K562 (cell line): Measurements from ENCODE around the gene GHRL. TPM values are rescaled to one million over a fixed set of nuclear protein-coding genes. Genes with fewer than 3 reads are reported as not detected.
A peak's percentile ranks its signal among the peaks of the same experiment; 100 is the strongest.

Experiments
- CBX3 ChIP-seq, 2 experiments: IDR thresholded peaks; 1 replicate in 1 of 2; 2 replicates in 1 of 2; pipeline ENCODE4 v1.6.1; 2012; ENCODE audit warnings: inconsistent platforms in 2 of 2, low read length in 2 of 2, borderline replicate concordance in 1 of 2, control low read depth in 1 of 2
- KLF10 ChIP-seq: fragments of 250-450 bp; sonication (Bioruptor Pico); IDR thresholded peaks from 2 replicates; pipeline ENCODE4 v1.6.1; 2021; ENCODE audit warnings: matching md5 sums
- MTA1 ChIP-seq: fragments of 450-650 bp; IDR thresholded peaks from 2 replicates; pipeline ENCODE4 v1.6.1; 2017; ENCODE audit warnings: borderline replicate concordance
- NFRKB ChIP-seq: fragments of 450-650 bp; IDR thresholded peaks from 2 replicates; pipeline ENCODE4 v1.6.1; 2016; ENCODE audit warnings: low read depth
- RBBP5 ChIP-seq: fragments of 200-600 bp; sonication (generic); IDR thresholded peaks from 2 replicates; pipeline ENCODE4 v1.6.1; 2012; ENCODE audit warnings: borderline replicate concordance, mild to moderate bottlenecking, low read length, control low read depth, inconsistent platforms; ENCODE audit not compliant: insufficient read depth, poor library complexity, severe bottlenecking
- XRCC4 ChIP-seq: IDR thresholded peaks from one replicate; pipeline ENCODE4 v1.6.1; 2011; ENCODE audit not compliant: insufficient read depth, insufficient read length; ENCODE audit errors: extremely low read depth
- YY1 ChIP-seq, 3 experiments: IDR thresholded peaks; 2 replicates each; pipeline ENCODE4 v1.6.1; 2011; ENCODE audit warnings: low read length in 2 of 3, mild to moderate bottlenecking in 2 of 3, moderate library complexity in 2 of 3, borderline replicate concordance in 1 of 3, control low read depth in 1 of 3, low read depth in 1 of 3; ENCODE audit not compliant: insufficient read depth in 3 of 3, insufficient replicate concordance in 2 of 3, control insufficient read depth in 1 of 3, insufficient read length in 1 of 3; ENCODE audit errors: extremely low read depth in 1 of 3
- ZFX ChIP-seq: sonication (generic); formaldehyde crosslinking; IDR thresholded peaks from 2 replicates; pipeline ENCODE4 v1.8.0; 2022; ENCODE audit warnings: mild to moderate bottlenecking, missing genetic modification reagents, moderate library complexity
- ZHX1 ChIP-seq: fragments of 150-350 bp; conservative IDR thresholded peaks from 2 replicates; pipeline ENCODE4 v1.6.1; 2014; ENCODE audit warnings: low read length
- ZKSCAN8 ChIP-seq: fragments of 200-800 bp; sonication (Bioruptor generic); IDR thresholded peaks from 2 replicates; pipeline ENCODE4 v1.6.1; 2016; ENCODE audit warnings: missing genetic modification characterization, missing compliant biosample characterization
- polyA plus RNA-seq, 8 experiments: library from polyadenylated mRNA; depleted of rRNA in 4 of 8; stranded (reverse) in 5 of 8; unstranded in 3 of 8; fragments of >200 nt; fragmentation: Nextera tagmentation in 2 of 8; fragmentation: Illumina TruSeq in 1 of 8; extraction: Ambion mirVana in 2 of 8; extraction: Trizol in 1 of 8; gene quantifications; 2 replicates each; pipeline versions ENCODE4 v1.2.1 to v1.2.3, GENCODE V29; 2011 to 2014; ENCODE audit warnings: inconsistent platforms in 1 of 8, missing spikeins in 1 of 8
- total RNA-seq, 7 experiments: library from RNA; depleted of rRNA in 6 of 7; stranded (reverse); fragments of >200 nt in 6 of 7; fragmentation: Illumina TruSeq in 2 of 7; extraction: Trizol in 2 of 7; gene quantifications; 2 replicates each; pipeline versions ENCODE4 v1.2.1 to v1.2.3, GENCODE V29; 2011 to 2021; ENCODE audit warnings: low replicate concordance in 1 of 7
- TF ChIP-seq, protein P1 (sequence below), 2 experiments: fragments of 450-650 bp; IDR thresholded peaks; 2 replicates each; pipeline ENCODE4 v1.6.1; 2016
- TF ChIP-seq, protein P2 (sequence below): sonication (generic); formaldehyde crosslinking; IDR thresholded peaks from 2 replicates; pipeline ENCODE4 v1.8.0; 2022; ENCODE audit warnings: mild to moderate bottlenecking, low read depth, missing genetic modification reagents
- TF ChIP-seq, protein P3 (sequence below): fragments of 250-450 bp; sonication (Bioruptor Pico); IDR thresholded peaks from 2 replicates; pipeline ENCODE4 v1.5.0; 2020; ENCODE audit warnings: mild to moderate bottlenecking, borderline replicate concordance
- TF ChIP-seq, protein P4 (sequence below): sonication (generic); formaldehyde crosslinking; IDR thresholded peaks from 2 replicates; pipeline ENCODE4 v1.8.1; 2023; ENCODE audit warnings: mild to moderate bottlenecking, missing genetic modification reagents

GHRL gene
- total and polyA plus RNA-seq, 9 of the 15 experiments (the other 6 are each of a cell fraction or from before 2014, with no cell fraction given) = 0.08 to 0.29 (median 0.15) TPM; not detected in 5

- TF ChIP-seq YY1 (IDR thresholded peaks at IDR 0.05; ENCODE audit: borderline replicate concordance in 1 of 3, control insufficient read depth in 1 of 3, extremely low read depth in 1 of 3, insufficient read depth in 3 of 3, insufficient read length in 1 of 3, insufficient replicate concordance in 2 of 3, low read depth in 1 of 3, low read length in 2 of 3) (peak in 2 of 3 experiments; percentile 70 to 77), NFRKB (no peak), CBX3 (IDR thresholded peaks at IDR 0.05; ENCODE audit: borderline replicate concordance in 1 of 2, low read length in 2 of 2) (peak in 1 of 2 experiments; percentile 99; a peak in 2 of 3 replicates), KLF10 (CRISPR knock-in tag) (no peak), XRCC4 (no peak), ZHX1 (no peak), RBBP5 (peak; percentile 84), MTA1 (no peak), ZFX (peak; percentile 91), ZKSCAN8 (CRISPR knock-in tag) (no peak)
- TF ChIP-seq, protein P1, sequence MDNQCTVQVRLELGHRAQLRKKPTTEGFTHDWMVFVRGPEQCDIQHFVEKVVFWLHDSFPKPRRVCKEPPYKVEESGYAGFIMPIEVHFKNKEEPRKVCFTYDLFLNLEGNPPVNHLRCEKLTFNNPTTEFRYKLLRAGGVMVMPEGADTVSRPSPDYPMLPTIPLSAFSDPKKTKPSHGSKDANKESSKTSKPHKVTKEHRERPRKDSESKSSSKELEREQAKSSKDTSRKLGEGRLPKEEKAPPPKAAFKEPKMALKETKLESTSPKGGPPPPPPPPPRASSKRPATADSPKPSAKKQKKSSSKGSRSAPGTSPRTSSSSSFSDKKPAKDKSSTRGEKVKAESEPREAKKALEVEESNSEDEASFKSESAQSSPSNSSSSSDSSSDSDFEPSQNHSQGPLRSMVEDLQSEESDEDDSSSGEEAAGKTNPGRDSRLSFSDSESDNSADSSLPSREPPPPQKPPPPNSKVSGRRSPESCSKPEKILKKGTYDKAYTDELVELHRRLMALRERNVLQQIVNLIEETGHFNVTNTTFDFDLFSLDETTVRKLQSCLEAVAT (IDR thresholded peaks at IDR 0.05) = no peak
- TF ChIP-seq, protein P2, sequence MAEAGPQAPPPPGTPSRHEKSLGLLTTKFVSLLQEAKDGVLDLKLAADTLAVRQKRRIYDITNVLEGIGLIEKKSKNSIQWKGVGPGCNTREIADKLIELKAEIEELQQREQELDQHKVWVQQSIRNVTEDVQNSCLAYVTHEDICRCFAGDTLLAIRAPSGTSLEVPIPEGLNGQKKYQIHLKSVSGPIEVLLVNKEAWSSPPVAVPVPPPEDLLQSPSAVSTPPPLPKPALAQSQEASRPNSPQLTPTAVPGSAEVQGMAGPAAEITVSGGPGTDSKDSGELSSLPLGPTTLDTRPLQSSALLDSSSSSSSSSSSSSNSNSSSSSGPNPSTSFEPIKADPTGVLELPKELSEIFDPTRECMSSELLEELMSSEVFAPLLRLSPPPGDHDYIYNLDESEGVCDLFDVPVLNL (CRISPR knock-in tag) = peak; percentile 61; the same call in 1 of the 2 replicates
- TF ChIP-seq, protein P3, sequence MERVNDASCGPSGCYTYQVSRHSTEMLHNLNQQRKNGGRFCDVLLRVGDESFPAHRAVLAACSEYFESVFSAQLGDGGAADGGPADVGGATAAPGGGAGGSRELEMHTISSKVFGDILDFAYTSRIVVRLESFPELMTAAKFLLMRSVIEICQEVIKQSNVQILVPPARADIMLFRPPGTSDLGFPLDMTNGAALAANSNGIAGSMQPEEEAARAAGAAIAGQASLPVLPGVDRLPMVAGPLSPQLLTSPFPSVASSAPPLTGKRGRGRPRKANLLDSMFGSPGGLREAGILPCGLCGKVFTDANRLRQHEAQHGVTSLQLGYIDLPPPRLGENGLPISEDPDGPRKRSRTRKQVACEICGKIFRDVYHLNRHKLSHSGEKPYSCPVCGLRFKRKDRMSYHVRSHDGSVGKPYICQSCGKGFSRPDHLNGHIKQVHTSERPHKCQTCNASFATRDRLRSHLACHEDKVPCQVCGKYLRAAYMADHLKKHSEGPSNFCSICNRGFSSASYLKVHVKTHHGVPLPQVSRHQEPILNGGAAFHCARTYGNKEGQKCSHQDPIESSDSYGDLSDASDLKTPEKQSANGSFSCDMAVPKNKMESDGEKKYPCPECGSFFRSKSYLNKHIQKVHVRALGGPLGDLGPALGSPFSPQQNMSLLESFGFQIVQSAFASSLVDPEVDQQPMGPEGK (CRISPR knock-in tag) = no peak
- TF ChIP-seq, protein P4, sequence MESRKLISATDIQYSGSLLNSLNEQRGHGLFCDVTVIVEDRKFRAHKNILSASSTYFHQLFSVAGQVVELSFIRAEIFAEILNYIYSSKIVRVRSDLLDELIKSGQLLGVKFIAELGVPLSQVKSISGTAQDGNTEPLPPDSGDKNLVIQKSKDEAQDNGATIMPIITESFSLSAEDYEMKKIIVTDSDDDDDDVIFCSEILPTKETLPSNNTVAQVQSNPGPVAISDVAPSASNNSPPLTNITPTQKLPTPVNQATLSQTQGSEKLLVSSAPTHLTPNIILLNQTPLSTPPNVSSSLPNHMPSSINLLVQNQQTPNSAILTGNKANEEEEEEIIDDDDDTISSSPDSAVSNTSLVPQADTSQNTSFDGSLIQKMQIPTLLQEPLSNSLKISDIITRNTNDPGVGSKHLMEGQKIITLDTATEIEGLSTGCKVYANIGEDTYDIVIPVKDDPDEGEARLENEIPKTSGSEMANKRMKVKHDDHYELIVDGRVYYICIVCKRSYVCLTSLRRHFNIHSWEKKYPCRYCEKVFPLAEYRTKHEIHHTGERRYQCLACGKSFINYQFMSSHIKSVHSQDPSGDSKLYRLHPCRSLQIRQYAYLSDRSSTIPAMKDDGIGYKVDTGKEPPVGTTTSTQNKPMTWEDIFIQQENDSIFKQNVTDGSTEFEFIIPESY (CRISPR knock-in tag) = peak; percentile 70
These were observed 44.4 kb downstream of the GHRL start, which contains the start of gene TATDN2 (continued) for GRCh38 chr3:10248184-10248983.
